SU-DHL-6 (cell line): Measurements from ENCODE around the gene CELSR1.

ENCODE experiments used
- CTCF ChIP-seq: fragments of 200-600 bp; sonication (generic); IDR thresholded peaks from one replicate; pipeline ENCODE4 v1.5.1; 2017; ENCODE audit warnings: antibody characterized with exemption, mild to moderate bottlenecking, low read length, moderate library complexity; ENCODE audit not compliant: insufficient read depth, poor library complexity, severe bottlenecking
- EZH2phosphoT487 ChIP-seq: fragments of 200-600 bp; sonication (generic), shearing (Covaris generic); conservative IDR thresholded peaks from 2 replicates; pipeline ENCODE4 v1.6.1; 2018; ENCODE audit warnings: mild to moderate bottlenecking, antibody characterized with exemption, low read length, moderate library complexity, mixed read lengths

DNA sequence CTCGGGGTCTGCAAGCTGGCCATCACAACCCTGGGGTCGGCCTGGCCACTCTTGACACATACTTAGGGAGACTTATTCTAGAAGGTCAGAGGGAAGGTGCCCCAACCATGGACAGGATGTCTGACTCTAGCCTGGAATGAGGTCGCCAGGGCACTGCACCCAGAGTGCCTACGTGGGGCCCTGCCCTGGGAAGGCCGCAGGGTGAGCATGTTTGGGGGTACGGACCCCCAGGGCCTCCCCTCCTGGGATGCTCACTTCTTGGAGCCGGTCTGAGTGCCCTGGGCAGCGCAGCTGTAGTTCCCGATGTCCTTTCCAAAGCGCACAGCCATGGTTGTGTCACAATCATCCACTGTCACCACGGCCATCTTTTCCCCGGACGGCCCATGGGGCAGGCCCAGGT is 126.1 kb downstream of the CELSR1 start:
- TF ChIP-seq CTCF (no peak), EZH2phosphoT487 (no peak)
